Mammary epithelial cell (primary cell): ENCODE measurements around the gene RIMS1.

Experiments
- EZH2 ChIP-seq: IDR thresholded peaks from 2 replicates; pipeline ENCODE4 v1.6.1; 2012; ENCODE audit warnings: low read length, inconsistent platforms, borderline replicate concordance
- TF ChIP-seq, protein P1 (sequence below), 2 donors: IDR thresholded peaks in 1 of 2; conservative IDR thresholded peaks in 1 of 2; 2 replicates each; pipeline ENCODE4 v1.5.1; 2011 to 2012; ENCODE audit warnings: inconsistent platforms in 2 of 2, low read length in 2 of 2, mild to moderate bottlenecking in 2 of 2, control low read depth in 1 of 2, low read depth in 1 of 2; ENCODE audit not compliant: insufficient read depth in 1 of 2; ENCODE audit errors: extremely low read depth in 1 of 2

- TF ChIP-seq, protein P1, sequence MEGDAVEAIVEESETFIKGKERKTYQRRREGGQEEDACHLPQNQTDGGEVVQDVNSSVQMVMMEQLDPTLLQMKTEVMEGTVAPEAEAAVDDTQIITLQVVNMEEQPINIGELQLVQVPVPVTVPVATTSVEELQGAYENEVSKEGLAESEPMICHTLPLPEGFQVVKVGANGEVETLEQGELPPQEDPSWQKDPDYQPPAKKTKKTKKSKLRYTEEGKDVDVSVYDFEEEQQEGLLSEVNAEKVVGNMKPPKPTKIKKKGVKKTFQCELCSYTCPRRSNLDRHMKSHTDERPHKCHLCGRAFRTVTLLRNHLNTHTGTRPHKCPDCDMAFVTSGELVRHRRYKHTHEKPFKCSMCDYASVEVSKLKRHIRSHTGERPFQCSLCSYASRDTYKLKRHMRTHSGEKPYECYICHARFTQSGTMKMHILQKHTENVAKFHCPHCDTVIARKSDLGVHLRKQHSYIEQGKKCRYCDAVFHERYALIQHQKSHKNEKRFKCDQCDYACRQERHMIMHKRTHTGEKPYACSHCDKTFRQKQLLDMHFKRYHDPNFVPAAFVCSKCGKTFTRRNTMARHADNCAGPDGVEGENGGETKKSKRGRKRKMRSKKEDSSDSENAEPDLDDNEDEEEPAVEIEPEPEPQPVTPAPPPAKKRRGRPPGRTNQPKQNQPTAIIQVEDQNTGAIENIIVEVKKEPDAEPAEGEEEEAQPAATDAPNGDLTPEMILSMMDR (conservative IDR thresholded peaks at IDR 0.05 in 1 of 2, IDR thresholded peaks at IDR 0.05 in 1 of 2; ENCODE audit: extremely low read depth in 1 of 2, insufficient read depth in 1 of 2, low read depth in 1 of 2, low read length in 2 of 2), result no peak
- TF ChIP-seq EZH2, result no peak
Measured at GRCh38 chr6:72424476-72424875, 538.1 kb downstream of the RIMS1 start.
